ENCODE results near the gene ITIH5.
"Not testable (repeated sequence)": the region's sequence is repeated elsewhere in the genome, so short reads cannot be mapped to it uniquely, and the experiment has no call there.

The ITIH5 gene

GRCh38 chr10:7687228-7687907 is 20.6 kb upstream of the ITIH5 start:
- peak; percentile 73 for DNase-seq

GRCh38 chr10:7686351-7687171 is 19.8 kb upstream of the ITIH5 start:
- DNase-seq = peak; percentile 0

GRCh38 chr10:7680078-7680477 is 13.3 kb upstream of the ITIH5 start:
- not testable (repeated sequence) for DNase-seq

- no peak for DNase-seq
Observed at GRCh38 chr10:7679256-7679655, 12.5 kb upstream of the ITIH5 start.

- DNase-seq = no peak
Observed at GRCh38 chr10:7672341-7673134, 5.8 kb upstream of the ITIH5 start.

- DNase-seq = no peak
Observed at GRCh38 chr10:7670157-7670556, 3.4 kb upstream of the ITIH5 start.

GRCh38 chr10:7667262-7668141 is 736 bp upstream of the ITIH5 start:
- peak; percentile 2 for DNase-seq

- DNase-seq = no peak
Observed at GRCh38 chr10:7665767-7666166, 999 bp downstream of the ITIH5 start.

- DNase-seq = no peak
Observed at GRCh38 chr10:7664707-7665106, 2.1 kb downstream of the ITIH5 start.

GRCh38 chr10:7662522-7662921 is 4.2 kb downstream of the ITIH5 start:
- no peak for DNase-seq

GRCh38 chr10:7659560-7659959 is 7.2 kb downstream of the ITIH5 start:
- DNase-seq = no peak

GRCh38 chr10:7657552-7657951 is 9.2 kb downstream of the ITIH5 start:
- DNase-seq = no peak

- not testable (repeated sequence) for DNase-seq
Observed at GRCh38 chr10:7657079-7657478, 9.7 kb downstream of the ITIH5 start.

- DNase-seq = no peak
Observed at GRCh38 chr10:7651853-7652470, 14.8 kb downstream of the ITIH5 start.

GRCh38 chr10:7649673-7650300 is 17.0 kb downstream of the ITIH5 start:
- DNase-seq = no peak

GRCh38 chr10:7647062-7647664 is 19.6 kb downstream of the ITIH5 start:
- no peak for DNase-seq

- DNase-seq = no peak
Observed at GRCh38 chr10:7642491-7643011, 24.2 kb downstream of the ITIH5 start.

- no peak for DNase-seq
Observed at GRCh38 chr10:7635408-7636125, 31.2 kb downstream of the ITIH5 start.

- no peak for DNase-seq
Observed at GRCh38 chr10:7634142-7634894, 32.4 kb downstream of the ITIH5 start.

Data from NCI-H69 (cell line).